ENCODE measurements around the gene APOB. TPM values are rescaled to one million over a fixed set of nuclear protein-coding genes. Genes with fewer than 3 reads are reported as not detected.

APOB gene
- total RNA-seq, 1 donor from 2014 or later: 14.8 TPM

DNA sequence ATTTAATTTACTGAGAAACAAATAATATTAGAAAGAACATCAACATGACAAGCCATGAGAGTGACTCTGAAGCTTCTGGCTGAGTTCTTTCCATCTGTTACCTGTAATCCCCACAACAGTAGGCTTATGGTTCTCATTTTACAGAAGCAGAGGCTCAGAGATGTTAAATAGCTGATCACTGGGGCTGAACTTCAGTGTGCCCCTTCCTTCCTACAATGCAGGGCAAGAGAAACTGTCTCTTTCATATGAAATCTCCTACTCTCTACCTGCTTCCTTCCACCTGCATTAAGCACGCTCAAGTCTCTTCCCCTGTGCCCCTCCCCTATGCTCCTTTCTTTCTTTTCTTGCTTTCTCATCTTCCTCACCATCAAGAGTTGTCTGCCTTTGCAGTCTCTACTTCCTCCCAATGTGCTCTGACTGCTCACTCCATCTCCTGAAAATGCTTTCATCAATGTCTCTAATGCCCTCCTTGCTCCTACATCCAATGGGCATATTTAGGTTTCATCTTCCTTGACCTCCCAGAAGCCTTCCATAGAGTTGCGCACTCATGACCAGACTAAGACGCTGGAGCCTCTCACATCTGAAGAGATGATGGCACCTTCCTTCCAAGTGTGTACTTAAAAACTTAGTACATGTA, 23.7 kb downstream of the APOB start:
- no peak for DNase-seq (ENCODE audit: low spot score)

GRCh38 chr2:21019678-21020021, 24.2 kb downstream of the APOB start:
- no peak for DNase-seq (ENCODE audit: low spot score)

DNA sequence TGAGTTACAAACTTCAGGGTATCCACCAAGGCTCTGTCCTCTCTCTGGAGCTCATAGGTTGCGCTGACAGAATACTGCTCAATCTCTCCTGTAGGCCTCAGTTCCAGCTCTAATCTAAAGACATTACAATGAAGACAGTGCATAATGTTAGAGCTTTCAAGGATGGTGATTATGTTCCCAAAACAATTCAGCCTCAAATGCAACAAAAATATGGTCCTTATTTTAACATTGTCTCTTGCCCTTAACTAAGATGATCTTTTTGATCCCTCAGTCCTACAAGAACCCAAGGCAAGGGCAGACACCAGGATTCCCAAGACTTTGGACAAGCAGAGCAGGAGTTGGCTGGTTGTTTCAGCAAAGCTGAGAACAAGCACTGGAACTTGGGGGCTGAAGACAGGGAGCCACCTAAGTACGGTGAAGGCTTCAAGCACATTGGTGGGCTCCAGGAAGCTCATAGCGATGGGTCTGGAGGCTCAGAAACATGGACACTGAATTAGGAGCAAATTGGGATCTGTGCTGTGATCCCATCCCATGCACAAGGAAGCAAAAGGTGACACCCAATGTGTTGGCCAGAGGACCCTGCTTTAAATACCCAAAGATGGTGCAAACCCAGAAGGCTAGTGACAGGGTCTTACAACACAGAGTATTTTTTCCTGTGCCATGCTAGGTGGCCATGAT, 24.7 kb downstream of the APOB start:
- DNase-seq (ENCODE audit: low spot score): no peak

DNA sequence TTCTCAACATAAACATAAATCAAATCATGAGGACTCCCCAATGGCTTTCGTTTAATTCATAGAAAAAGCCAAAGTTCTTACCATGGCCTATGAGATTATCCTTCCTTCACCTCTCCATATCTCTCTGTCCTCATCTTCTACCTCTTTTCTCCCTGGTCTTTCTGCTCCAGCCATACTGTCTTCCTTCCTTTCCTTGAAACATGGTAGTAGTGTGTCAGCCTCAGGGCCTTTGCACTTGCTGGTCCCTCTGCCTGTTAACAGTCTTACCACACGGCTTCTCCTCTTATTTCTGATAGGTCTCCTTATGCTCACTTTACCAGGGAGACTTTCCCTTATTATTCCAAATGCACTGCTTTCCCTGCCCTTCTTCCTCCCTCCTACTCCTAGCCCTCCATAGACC, 25.6 kb downstream of the APOB start:
- DNase-seq (ENCODE audit: low spot score): no peak

GRCh38 chr2:21017748-21018276, 26.1 kb downstream of the APOB start:
- no peak for DNase-seq (ENCODE audit: low spot score)

DNA sequence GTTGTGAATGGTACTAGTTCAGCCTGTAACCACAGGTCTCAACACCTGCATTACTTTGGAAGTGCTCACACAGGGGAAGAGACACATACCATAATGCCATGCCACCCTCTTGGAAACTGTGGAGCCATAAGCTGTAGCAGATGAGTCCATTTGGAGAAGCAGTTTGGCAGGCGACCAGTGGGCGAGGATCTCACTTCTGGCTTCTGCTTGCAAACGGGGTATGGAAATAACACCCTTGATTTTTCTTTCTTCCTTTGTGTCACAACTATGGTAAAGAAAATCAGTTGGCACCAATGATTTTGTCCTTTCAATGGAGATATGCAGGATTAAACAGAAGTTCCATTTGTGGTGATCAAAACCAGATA, 28.6 kb downstream of the APOB start:
- DNase-seq (ENCODE audit: low spot score): no peak

DNA sequence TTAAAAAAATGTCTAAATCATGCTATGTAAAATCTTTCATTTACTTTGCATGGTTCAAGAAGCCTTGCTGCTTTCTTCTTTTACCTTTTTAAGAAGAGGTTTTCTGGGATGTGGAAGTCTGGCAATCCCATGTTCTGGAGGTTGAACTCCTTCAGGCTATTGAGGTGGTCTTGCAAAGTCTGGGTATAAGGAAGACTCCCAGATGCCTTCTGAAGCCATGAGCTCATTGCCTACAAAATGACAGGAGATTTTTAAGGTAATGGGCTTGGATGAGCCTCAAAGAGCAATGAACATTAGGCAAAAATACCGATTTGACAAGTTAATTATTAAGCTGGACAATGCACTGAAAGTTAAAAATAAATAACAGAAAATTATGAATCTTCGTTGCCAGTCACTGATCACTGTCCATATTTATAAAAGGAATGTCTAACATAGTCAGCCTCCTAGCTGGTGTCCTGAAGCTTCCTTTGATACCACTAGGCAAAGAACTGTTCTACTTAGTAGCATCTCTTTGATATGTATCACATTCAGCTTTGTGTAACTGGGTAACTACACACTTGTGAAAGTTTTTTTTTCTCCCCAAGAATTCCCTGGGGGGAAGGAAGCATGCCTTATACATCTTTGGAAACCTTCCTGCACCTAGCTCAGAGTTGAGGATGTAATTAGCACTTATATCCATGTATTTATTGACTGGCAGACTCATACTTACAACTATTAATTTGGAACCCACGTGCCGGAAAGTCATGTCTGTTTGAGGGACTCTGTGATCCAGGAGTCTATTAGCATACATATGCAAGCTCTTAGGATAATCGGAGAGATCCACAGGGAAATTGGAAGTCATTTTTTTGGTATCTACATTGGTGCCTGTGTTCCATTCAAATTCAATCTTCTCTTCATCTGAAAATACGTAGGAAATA, 29.3 kb downstream of the APOB start:
- no peak for DNase-seq (ENCODE audit: low spot score)

DNA sequence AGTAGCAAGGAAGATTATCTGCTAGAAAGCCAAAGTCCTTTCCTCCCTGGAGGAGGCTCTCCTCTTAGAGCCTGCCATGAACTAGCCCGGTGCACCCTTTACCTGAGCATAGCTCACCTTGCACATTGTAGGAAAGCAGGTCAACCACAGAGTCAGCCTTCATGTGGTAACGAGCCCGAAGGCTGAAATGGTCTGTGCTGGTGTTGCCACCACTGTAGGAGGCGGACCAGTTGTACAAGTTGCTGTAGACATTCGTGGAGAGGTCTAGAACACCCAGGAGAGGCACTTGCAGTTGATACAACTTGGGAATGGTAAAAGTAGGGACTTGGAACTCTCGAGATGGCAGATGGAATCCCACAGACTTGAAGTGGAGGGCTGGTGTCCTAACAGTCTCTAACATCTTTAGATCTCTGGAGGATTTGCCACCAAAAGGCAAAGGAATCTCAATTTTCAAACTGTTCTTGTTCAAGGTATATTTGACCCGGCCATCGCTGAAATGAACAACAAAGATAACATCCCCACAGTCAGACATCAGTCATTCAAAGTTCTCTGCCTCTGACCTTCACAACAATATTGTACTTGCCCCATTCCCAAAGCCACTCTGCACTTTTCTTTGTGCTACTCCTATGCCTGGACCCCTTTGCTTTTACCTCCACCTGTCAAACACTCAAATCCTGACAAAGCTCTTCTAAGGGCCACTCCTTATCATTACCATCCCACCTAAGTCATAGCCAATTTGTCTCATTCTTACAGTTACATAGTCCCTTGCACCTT, 30.6 kb downstream of the APOB start:
- DNase-seq (ENCODE audit: low spot score): no peak

- DNase-seq (ENCODE audit: low spot score): no peak
These were observed 31.3 kb downstream of the APOB start for GRCh38 chr2:21012557-21012937.

GRCh38 chr2:21011876-21012556, 31.9 kb downstream of the APOB start:
- DNase-seq (ENCODE audit: low spot score): no peak

- DNase-seq (ENCODE audit: low spot score): no peak
These were observed 32.4 kb downstream of the APOB start for GRCh38 chr2:21011453-21011852.

DNA sequence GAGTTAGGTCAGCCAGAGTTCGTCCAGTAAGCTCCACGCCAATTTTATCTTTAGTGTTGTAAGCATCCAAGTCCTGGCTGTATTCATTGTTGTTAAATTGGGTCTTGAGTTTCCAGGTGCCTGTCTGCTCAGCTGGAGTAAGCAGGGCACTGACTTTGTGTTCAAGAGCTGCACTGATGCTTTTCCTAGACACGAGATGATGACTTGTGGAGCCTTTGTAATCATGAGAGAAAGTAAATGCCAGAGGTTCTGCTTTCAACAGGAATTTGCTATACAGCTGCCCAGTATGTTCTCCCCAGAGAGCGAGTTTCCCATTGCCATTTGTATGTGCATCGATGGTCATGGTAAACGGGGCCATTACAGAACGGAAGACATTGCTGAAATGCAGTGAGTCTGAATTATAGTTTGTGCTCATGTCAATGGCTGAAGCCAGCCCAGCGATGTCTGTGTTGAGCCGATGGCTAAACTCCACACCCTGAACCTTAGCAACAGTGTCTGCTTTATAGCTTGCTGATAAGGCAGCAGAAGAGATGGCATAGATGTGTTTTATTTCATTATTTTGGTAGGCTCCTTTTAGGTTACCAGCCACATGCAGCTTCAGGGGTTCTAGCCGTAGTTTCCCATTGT, 32.9 kb downstream of the APOB start:
- no peak for DNase-seq (ENCODE audit: low spot score)

DNA sequence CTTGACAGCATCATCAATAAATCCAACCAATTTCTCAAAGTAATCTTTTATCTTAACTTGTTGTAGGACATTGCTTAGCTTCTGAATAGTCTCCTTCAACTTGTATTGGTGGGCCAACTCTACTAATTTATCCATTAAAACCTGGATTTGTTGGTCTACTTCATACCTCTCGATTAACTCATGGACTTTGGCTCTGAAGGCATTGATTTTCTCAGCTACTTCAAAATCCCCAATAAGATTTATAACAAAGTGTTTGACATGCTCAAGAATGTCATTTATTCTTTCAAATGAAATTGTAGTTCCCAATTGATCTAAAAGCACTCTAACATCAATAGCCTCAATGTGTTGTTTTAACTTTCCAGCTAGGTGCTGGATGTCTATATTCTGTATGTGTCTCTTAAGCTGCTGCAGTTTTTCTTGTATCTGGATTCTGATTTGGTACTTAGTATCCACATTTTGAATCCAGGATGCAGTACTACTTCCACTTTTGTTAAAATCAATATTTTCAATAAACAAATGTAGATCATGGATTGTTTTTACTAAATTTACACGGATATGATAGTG, 34.1 kb downstream of the APOB start:
- DNase-seq (ENCODE audit: low spot score): no peak

DNA sequence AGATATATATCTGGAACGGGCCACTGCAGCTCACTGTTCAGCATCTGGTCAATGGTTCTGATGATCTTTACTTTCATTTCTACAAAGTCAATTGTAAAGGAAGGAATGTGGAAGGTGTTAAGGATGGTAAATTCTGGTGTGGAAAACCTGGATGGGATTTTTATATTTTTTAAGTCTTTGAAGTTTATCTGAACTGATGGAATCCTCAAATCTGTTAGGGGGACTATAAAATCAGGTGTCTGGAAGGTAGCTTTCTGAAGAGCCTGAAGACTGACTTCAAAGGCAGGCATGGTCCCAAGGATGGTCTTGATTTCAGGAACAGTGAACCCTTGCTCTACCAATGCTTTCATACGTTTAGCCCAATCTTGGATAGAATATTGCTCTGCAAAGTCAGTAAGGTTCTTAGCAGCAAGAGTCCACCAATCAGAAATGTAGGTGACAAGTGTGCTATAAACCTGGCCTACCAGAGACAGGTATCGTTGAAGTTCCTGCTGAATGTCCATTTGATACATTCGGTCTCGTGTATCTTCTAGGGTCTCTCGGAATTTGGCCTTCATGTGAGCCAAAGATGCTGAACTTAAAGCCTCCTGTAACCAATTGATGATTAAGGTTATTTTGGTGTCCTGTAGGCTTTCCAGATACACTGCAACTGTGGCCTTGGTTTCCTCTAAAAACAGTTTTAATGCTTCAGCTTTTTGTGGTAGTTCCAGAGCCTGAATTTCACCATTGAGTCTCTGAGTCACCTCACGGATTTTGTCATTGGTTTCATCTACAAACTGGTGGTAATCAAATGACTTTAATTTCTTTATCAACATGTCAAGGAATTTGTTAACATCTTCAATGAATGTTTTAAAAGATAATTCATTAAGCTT, 34.8 kb downstream of the APOB start:
- no peak for DNase-seq (ENCODE audit: low spot score)

- no peak for DNase-seq (ENCODE audit: low spot score)
These were observed 35.7 kb downstream of the APOB start for GRCh38 chr2:21008014-21008789.

DNA sequence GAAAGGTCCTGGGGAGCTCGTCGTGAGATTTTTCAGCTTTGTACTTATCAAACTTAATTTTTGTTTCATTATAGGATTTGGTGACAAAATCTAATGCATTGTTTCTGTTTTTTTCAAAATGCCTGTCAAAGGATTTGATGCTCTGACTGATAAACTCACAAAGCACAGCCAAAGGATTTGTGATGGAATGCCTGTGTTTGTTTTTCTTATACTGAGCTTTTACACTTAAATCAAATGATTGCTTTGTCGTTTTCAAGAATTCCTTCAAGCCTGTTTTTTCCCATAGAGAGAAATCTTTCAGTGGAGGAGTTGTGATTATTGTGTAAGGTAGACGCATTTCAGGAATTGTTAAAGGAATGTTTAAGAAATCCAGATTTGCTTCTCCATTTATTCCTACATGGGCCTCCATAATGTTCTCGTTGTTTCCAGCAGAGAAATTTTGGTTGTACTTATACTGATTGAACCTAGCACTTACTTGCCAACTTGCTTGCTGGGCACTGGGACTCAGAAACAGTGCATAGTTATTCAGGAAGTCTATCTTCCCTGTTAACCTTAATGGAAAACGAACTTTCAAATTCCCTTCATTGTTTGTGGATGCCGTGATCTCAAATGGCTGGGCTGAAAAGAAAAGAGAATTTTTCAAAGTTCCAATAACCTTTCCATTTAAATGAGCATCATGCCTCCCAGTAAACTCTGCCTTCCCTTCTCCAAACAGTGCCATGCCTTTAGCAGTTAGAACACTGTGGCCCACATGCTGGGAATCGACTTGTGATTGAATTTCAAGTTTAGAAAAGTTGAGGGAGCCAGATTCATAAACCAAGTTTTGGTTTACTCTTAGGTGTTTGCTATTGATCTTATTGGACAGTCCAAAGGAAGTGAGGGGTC, 36.5 kb downstream of the APOB start:
- no peak for DNase-seq (ENCODE audit: low spot score)

DNA sequence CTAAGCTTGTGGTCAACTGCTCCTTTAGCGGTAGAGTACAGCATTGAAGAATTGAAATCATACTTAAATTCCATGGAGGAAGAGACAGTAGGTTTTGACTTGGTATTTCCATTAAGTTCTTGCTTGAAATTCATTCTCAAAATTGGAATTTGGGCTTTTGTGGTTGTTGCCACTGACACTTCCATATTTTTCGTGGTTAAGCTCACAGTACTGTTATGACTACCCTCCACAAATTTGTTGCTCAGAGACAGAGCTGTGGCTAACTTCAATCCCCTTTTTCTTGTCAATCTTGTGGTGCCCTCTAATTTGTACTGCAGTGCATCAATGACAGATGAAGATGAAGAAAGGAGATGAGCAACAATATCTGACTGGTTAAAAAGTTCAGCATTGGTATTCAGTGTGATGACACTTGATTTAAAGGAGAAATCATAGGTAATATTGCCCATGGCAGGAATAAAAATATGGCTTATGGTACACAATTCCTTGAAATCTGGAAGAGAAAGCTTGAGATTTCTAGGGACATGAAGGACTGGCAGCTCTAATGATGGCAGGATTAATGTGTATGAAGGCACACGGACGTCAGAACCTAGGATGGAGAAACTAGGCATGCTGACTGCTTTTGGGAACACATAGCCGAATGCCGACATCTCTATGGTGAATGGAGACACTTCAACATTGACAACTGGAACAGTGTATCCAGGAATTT, 37.3 kb downstream of the APOB start:
- DNase-seq (ENCODE audit: low spot score): no peak

All from mucosa of gallbladder (tissue), 1 donor.